Subcutaneous abdominal adipose tissue (tissue), 5 donors: Measurements from ENCODE around the gene ICAM5.
"Not testable (repeated sequence)": the region's sequence is repeated elsewhere in the genome, so short reads cannot be mapped to it uniquely, and the experiment has no call there.

Source experiments
- H3K27ac ChIP-seq: one replicate; pipeline ENCODE4 v1.7.0; 2013; ENCODE audit warnings: low read depth, mild to moderate bottlenecking, inconsistent platforms, low read length, moderate library complexity
- H3K27me3 ChIP-seq, 5 donors: one replicate each; pipeline ENCODE4 v1.7.0; 2013; ENCODE audit warnings: low read length in 5 of 5, inconsistent platforms in 1 of 5; ENCODE audit not compliant: control insufficient read depth in 5 of 5, insufficient read depth in 4 of 5
- H3K36me3 ChIP-seq, 5 donors: one replicate each; pipeline ENCODE4 v1.7.0; 2013; ENCODE audit warnings: low read length in 5 of 5; ENCODE audit not compliant: control insufficient read depth in 5 of 5, insufficient read depth in 5 of 5
- H3K4me1 ChIP-seq, 5 donors: one replicate each; pipeline ENCODE4 v1.7.0; 2013; ENCODE audit warnings: low read length in 5 of 5, mild to moderate bottlenecking in 3 of 5, moderate library complexity in 1 of 5; ENCODE audit not compliant: control insufficient read depth in 5 of 5, insufficient read depth in 5 of 5
- H3K4me3 ChIP-seq, 5 donors: one replicate each; pipeline ENCODE4 v1.7.0; 2013; ENCODE audit warnings: low read length in 5 of 5, low read depth in 1 of 5
- H3K9ac ChIP-seq, 5 donors: one replicate each; pipeline ENCODE4 v1.7.0; 2013; ENCODE audit warnings: low read length in 5 of 5, mild to moderate bottlenecking in 4 of 5, moderate library complexity in 3 of 5
- H3K9me3 ChIP-seq, 5 donors: one replicate each; pipeline ENCODE4 v1.7.0; 2013; ENCODE audit warnings: low read length in 5 of 5; ENCODE audit not compliant: control insufficient read depth in 5 of 5
- donor health status: healthy.
- donor health status: healthy.
- donor health status: healthy.
- donor health status: healthy.
- donor health status: healthy.

Gene ICAM5

DNA sequence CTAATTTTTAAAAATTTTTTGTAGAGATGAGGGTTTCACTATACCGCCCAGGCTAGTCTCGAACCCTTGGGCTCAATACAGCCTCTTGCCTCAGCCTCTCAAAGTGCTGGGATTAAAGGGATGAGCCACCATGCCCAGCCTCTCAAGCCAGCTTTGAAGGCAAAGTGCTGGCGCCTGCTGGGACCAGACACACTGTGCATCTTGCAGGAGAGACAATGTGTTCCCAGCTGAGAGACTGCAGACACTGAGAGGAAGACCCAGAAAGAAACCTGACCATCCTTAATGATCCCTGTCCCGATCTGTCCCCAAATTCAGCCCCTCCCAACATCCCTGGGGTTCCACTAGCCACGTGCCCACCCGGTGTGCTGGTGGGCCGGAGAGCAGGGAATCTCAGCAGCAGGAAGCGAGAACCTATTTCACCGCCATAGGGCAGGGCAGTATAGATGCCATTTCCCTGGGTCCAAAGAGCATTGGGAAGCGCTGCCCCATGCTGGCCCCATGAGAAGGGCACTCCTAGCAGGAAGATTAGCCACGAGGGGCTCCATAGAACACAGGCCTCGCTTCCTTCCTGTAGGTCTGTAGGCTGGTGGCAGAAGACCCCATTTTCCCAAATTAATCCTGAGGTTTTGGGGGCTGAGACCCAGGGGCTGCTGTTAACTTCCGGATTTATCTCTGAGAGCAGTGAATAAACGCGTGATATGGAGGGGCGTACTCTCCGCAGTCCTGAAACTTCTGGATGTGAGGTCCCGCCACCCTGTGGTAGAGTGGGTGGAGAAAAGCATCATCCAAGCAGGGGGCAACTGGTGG, 42.6 kb downstream of the ICAM5 start:
- Histone ChIP-seq H3K27ac (peak overlapping the region; percentile 86), H3K36me3 (peaks cover 0 to 32% (median 29%) of the 10 kb centered on the region in 5 donors), H3K9me3 (no peaks in the 10 kb centered on the region), H3K4me3 (peak overlapping the region; percentile 77 to 88 (median 85)), H3K27me3 (no peaks in the 10 kb centered on the region), H3K9ac (peak overlapping the region in 4 of 5 donors; percentile 77 to 92 (median 87)), H3K4me1 (peaks cover 5 to 39% (median 30%) of the 10 kb centered on the region in 5 donors)

DNA sequence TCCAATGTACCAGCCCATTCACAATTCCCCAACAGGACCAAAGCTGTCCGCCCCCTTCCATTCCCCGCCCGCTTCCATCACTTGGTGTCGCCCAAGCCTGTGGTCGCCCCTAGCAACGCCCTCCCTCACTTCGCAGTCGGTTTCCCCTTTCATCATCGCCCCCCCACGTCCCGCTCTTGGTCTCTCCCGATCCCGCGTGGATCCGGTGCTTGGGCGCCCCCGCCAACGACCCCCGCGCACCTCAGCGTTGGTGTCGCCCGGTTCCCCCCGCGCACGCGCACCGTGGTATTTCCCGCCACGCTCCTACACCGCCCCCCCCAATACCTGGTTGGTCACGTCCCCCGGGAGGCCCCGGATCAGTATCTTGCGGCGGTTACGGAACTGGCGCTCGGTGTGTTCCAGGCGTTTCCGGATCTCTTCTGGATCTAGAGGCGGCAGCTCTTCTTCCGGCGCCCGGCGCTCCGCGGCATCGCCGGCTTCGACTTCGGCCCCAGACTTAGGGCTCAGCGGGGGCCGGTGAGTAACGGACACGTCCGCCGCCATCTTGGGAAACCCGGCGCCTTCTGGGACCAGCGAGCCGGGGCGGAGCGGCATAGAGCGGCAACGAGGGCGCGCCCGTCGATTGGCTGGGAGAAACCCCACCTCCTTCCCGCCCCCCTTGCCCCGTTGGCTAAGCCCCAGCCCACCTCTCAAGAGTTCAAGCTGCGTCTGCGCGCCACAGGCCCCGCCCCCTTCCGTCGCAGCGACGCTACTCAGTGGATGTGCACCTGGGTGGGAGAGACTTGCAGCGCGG, 43.4 kb downstream of the ICAM5 start, which contains the start of gene RAVER1:
Gene RAVER1 (minus strand): TSS at position 565 of the 793 bp plus-strand sequence. CDS start 22 bp downstream, at position 543.
- H3K4me3 ChIP-seq: peak within 1 kb of the TSS; percentile 77 to 91 (median 85)
- no peaks in the 10 kb centered on the region for H3K27me3 ChIP-seq
- H3K27ac ChIP-seq: peak within 1 kb of the TSS; percentile 86
- H3K4me1 ChIP-seq: peaks cover 5 to 39% (median 30%) of the 10 kb centered on the region in 5 donors
- H3K9ac ChIP-seq: peak within 1 kb of the TSS in 4 of 5 donors; percentile 77 to 92 (median 87)
- H3K9me3 ChIP-seq: no peaks in the 10 kb centered on the region
- peaks cover 0 to 24% (median 21%) of the 10 kb centered on the region in 5 donors for H3K36me3 ChIP-seq

DNA sequence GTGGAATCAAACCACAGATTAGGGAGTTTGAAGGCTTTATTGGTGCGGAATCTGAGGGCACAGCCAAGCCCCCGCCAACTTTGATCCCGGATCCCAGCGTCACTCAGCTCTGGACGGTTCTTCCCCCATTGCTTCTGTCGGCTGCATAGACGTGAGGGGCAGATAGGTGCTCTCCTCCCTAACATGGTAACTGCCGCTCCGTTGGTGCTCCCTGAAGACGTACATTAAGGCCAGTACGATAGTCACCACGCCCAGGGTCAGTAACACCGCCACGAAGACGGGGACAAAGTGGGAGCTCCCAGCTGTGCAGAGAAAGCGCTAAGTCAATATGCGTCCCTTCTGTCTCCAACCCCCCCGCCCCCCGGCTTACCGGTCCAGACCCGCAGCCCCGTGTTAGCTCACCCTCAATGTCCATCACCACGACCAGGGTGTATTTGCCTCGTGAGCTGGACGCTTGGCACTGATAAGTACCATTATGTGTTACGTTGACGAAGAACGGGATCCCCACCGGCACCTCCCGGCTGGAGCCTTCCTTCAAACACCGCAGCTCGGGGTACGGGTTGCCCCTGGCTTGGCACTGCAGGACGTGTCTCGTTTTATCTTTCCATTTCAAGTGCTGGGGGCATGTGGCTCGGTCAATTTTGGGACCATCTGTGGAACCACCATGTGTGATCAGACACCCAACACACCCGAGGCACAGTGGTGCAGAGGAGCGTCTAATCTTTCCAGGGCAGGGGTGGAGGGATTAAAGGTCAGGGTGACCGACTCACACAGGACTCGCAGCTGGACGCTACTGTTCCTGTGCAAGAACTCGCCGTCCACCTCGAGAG, 44.2 kb downstream of the ICAM5 start:
- Histone ChIP-seq H3K27me3 (no peaks in the 10 kb centered on the region), H3K9me3 (no peaks in the 10 kb centered on the region), H3K4me1 (peaks cover 5 to 39% (median 30%) of the 10 kb centered on the region in 5 donors), H3K4me3 (peak overlapping the region; percentile 63 to 91 (median 85)), H3K27ac (peak overlapping the region; percentile 86), H3K36me3 (peaks cover 0 to 16% (median 13%) of the 10 kb centered on the region in 5 donors), H3K9ac (peak overlapping the region in 4 of 5 donors; percentile 14 to 75 (median 40))

DNA sequence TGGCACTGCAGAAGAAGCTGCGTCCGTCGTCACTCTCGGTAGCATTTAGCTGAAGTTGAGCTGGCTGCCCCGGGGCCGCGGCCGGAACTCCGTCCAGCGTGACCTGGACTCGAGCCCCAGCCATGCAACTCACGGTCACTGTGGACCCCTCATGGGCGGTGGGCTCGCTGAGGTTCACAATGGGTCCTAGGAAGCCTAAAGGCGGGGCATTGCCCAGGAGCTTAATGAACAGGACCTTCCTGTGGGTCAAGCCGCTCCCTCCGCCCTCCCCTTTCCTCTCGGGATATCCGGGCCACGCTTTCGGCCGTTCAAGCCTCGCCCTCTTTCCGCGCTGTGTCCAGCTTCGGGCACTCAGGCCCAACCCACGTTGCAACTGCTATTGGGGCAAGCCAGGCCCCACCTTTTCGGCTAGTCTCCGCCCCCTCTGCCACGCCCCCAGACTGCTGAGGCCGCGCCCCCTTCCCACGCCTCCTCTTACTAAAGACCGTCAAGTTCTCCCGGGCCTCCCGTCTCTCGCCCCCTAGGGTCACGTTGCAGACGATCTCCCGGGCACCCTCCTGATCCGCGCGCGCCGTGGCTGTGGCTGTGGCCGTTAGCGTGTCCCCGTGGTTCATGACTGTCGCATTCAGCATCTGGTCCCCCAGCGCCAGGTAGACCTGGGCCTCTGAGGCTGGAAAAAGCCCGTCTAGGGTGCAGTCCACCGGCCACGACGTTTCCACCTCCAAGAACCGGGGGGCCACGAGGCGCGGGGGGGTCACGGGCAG, 45.0 kb downstream of the ICAM5 start:
- peak overlapping the region; percentile 63 to 91 (median 85) for H3K4me3 ChIP-seq
- H3K27me3 ChIP-seq: no peaks in the 10 kb centered on the region
- H3K27ac ChIP-seq: peak overlapping the region; percentile 86
- peak overlapping the region in 4 of 5 donors; percentile 14 to 75 (median 36) for H3K9ac ChIP-seq
- peaks cover 0 to 8% (median 6%) of the 10 kb centered on the region in 5 donors for H3K36me3 ChIP-seq
- H3K9me3 ChIP-seq: no peaks in the 10 kb centered on the region
- peaks cover 5 to 45% (median 37%) of the 10 kb centered on the region in 5 donors for H3K4me1 ChIP-seq

DNA sequence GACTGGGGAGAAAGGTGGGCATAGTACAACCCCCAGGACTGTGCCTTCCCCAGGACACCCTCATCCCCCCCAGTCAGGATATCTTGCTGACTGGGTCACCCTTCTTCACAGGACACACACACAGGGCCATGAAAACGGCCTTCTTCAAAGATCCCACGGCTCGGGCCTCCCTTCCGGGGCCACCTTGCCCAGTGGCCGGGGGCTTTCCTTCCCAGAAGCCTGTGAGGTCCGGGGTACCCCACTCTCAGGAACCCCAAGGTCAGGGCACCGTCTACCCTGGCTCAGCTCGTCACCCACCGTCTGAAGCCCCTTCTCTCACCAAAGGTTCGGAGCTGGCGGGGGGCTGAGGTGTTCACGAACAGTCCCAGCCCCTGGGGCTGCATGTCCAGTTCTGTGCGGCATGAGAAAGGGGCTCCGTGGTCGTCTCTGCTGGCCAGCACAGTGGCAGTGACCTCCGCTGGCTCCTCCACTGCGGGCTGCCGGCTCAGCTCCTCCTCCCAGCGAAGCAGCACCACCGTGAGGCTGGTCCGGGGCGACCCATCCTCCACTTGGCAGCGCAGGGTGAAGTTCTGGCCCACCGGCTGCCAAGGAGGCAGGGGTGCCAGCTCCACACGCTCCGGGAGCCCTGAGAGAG, 45.7 kb downstream of the ICAM5 start:
- Histone ChIP-seq H3K27ac (peak overlapping the region; percentile 86), H3K4me1 (peaks cover 5 to 46% (median 37%) of the 10 kb centered on the region in 5 donors), H3K4me3 (peak overlapping the region in 4 of 5 donors; percentile 1 to 87 (median 54)), H3K9me3 (no peaks in the 10 kb centered on the region), H3K9ac (peak overlapping the region in 3 of 5 donors; percentile 1 to 26 (median 16)), H3K36me3 (peaks cover 0 to 1% (median under 1%) of the 10 kb centered on the region in 5 donors), H3K27me3 (no peaks in the 10 kb centered on the region)

DNA sequence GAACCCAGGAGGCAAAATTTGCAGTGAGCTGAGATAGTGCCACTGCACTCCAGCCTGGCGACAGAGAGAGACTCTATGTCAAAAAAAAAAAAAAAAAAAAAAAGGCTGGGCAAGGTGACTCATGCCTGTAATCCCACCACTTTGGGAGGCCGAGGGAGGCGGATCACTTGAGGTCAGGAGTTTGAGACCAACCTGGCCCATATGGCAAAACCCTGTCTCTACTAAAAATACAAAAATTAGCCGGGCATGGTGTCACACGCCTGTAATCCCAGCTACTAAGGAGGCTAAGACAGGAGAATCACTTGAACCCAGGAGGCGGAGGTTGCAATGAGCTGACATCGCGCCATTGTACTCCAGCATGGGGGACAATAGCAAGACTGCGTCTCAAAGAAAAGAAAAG, 47.0 kb downstream of the ICAM5 start:
- H3K36me3 ChIP-seq, H3K9me3 ChIP-seq, H3K9ac ChIP-seq, H3K27ac ChIP-seq, H3K27me3 ChIP-seq, H3K4me3 ChIP-seq: not testable (repeated sequence)
- peaks cover 5 to 45% (median 37%) of the 10 kb centered on the region in 5 donors for H3K4me1 ChIP-seq

DNA sequence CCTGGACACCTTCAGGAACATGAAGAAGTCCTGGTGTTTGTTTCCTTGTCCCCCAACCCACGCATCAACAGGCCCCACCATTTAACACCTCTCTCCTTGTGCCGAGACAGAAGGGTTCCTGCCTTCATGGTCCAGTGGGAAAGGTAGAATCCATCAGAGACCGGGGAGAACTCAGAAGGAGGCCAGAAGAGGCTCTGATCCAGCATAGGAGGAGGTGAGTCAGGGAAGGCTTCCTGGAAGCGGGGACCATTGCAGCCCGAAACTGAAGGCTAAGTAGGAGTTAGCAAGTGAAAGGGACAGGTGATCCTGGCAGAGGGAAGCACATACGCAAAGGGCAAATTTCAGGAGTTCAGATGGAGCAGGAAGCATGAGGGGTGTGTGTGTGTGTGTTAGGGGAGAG, 49.2 kb downstream of the ICAM5 start:
- Histone ChIP-seq H3K4me3 (peak overlapping the region in 2 of 5 donors; percentile 22 to 40), H3K27ac (no peak overlapping the region), H3K9me3 (no peaks in the 10 kb centered on the region), H3K27me3 (no peaks in the 10 kb centered on the region), H3K4me1 (peaks cover 1 to 29% (median 20%) of the 10 kb centered on the region in 5 donors), H3K9ac (peak overlapping the region in 2 of 5 donors; percentile 26 to 43), H3K36me3 (no peaks in the 10 kb centered on the region)

DNA sequence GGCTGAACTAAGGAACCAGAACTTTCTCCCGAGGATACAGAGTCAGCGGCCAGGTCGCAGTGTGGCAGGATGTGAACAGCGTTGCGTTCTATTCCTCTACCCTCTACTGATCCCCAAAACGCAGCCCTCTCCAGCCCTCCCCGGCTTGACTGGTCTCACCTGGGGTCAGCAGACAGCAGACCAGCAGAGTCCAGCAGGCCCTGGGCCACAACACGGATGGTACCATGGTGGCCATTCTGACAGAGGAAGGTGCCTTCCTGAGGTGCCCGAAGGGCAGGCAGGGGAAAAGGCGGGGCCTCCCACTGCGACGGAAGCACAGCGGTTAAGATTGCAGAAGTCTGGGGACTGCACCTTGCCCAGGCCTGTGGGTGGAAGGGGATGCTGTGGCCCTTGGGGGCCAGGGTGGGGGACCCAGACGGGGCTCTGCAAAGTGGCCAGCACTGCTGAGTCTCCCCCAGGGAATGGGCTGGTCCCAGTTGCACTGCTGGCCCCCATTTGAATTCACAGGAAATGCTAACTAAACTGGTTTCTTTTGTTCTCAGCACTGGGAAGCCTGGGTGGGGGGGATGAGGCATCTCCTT, 49.7 kb downstream of the ICAM5 start, which contains the start of gene ICAM3:
Gene ICAM3 (minus strand): TSS at position 245 of the 581 bp plus-strand sequence. CDS start 10 bp downstream, at position 235.
- Histone ChIP-seq H3K4me3 (peak within 1 kb of the TSS in 2 of 5 donors; percentile 22 to 40), H3K9me3 (no peaks in the 10 kb centered on the region), H3K4me1 (peaks cover 1 to 23% (median 14%) of the 10 kb centered on the region in 5 donors), H3K9ac (peak within 1 kb of the TSS in 2 of 5 donors; percentile 26 to 43), H3K36me3 (no peaks in the 10 kb centered on the region), H3K27me3 (no peaks in the 10 kb centered on the region), H3K27ac (no peak within 1 kb of the TSS)
